Stimulated activated CD8-positive, alpha-beta memory T cell treated with anti-CD3 and anti-CD28 coated beads, Interleukin-4, amount 100 ng/mL, for 24 hours (primary cell): Measurements from ENCODE around the gene GINS2.

Experiments used
- DNase-seq: peaks from one replicate; pipeline ENCODE4 v3.0.0-alpha.2; 2020; ENCODE audit warnings: low read depth

The GINS2 gene

GRCh38 chr16:85639529-85640253 lies 49.1 kb downstream of the GINS2 start:
- no peak for DNase-seq

GRCh38 chr16:85638695-85639409 lies 49.9 kb downstream of the GINS2 start:
- no peak for DNase-seq

GRCh38 chr16:85637808-85638647 lies 50.7 kb downstream of the GINS2 start:
- no peak for DNase-seq

GRCh38 chr16:85637061-85637807 lies 51.5 kb downstream of the GINS2 start:
- no peak for DNase-seq

- no peak for DNase-seq
These were observed 52.4 kb downstream of the GINS2 start for GRCh38 chr16:85636234-85636812.

GRCh38 chr16:85635545-85636140 lies 53.1 kb downstream of the GINS2 start:
- no peak for DNase-seq

GRCh38 chr16:85634747-85635544 lies 53.8 kb downstream of the GINS2 start:
- no peak for DNase-seq

- no peak for DNase-seq
These were observed 54.9 kb downstream of the GINS2 start for GRCh38 chr16:85633888-85634287.

GRCh38 chr16:85633438-85633743 lies 55.4 kb downstream of the GINS2 start:
- no peak for DNase-seq

GRCh38 chr16:85632709-85633437 lies 55.9 kb downstream of the GINS2 start:
- no peak for DNase-seq

GRCh38 chr16:85631802-85632393 lies 56.9 kb downstream of the GINS2 start:
- no peak for DNase-seq

GRCh38 chr16:85631230-85631629 lies 57.5 kb downstream of the GINS2 start:
- DNase-seq, result no peak

- DNase-seq, result no peak
These were observed 58.9 kb downstream of the GINS2 start for GRCh38 chr16:85629853-85630252.

GRCh38 chr16:85629326-85629725 lies 59.4 kb downstream of the GINS2 start:
- DNase-seq, result no peak

- DNase-seq, result no peak
These were observed 60.1 kb downstream of the GINS2 start for GRCh38 chr16:85628645-85629044.

- no peak for DNase-seq
These were observed 60.5 kb downstream of the GINS2 start for GRCh38 chr16:85628265-85628556.

GRCh38 chr16:85627526-85628264 lies 61.1 kb downstream of the GINS2 start:
- no peak for DNase-seq

- no peak for DNase-seq
These were observed 61.7 kb downstream of the GINS2 start for GRCh38 chr16:85627089-85627488.
